Osteocyte (in vitro differentiated cells): ENCODE measurements around the gene ESYT2. TPM values are rescaled to one million over a fixed set of nuclear protein-coding genes. Genes with fewer than 3 reads are reported as not detected.
A peak's percentile ranks its signal among the peaks of the same experiment; 100 is the strongest.

Source experiments
- DNase-seq: peaks from one replicate; pipeline ENCODE4 v3.0.0; 2021; ENCODE audit warnings: mixed read lengths; ENCODE audit not compliant: unreplicated experiment; ENCODE audit errors: extremely low spot score
- H3K27ac Mint-ChIP-seq: one replicate; pipeline ENCODE4 v1.8.0; 2021; ENCODE audit warnings: mild to moderate bottlenecking, mixed read lengths; ENCODE audit not compliant: unreplicated experiment
- H3K27me3 Mint-ChIP-seq: one replicate; pipeline ENCODE4 v1.8.0; 2021; ENCODE audit warnings: mixed read lengths; ENCODE audit not compliant: unreplicated experiment
- H3K36me3 Mint-ChIP-seq: one replicate; pipeline ENCODE4 v1.8.0; 2021; ENCODE audit warnings: mixed read lengths; ENCODE audit not compliant: unreplicated experiment
- H3K4me1 Mint-ChIP-seq: one replicate; pipeline ENCODE4 v1.8.0; 2021; ENCODE audit warnings: mixed read lengths; ENCODE audit not compliant: unreplicated experiment
- H3K4me3 Mint-ChIP-seq: one replicate; pipeline ENCODE4 v1.8.0; 2021; ENCODE audit warnings: mild to moderate bottlenecking, moderate library complexity, mixed read lengths; ENCODE audit not compliant: unreplicated experiment
- H3K9me3 Mint-ChIP-seq: one replicate; pipeline ENCODE4 v1.8.0; 2021; ENCODE audit warnings: mixed read lengths; ENCODE audit not compliant: unreplicated experiment
- total RNA-seq: library from RNA; stranded (reverse); gene quantifications from 2 replicates; pipeline ENCODE4 v1.2.1, GENCODE V29; 2021
- TF ChIP-seq, protein P1 (sequence below): fragments of 200-600 bp; sonication (generic); IDR thresholded peaks from 2 replicates; pipeline ENCODE4 v1.5.0; 2021; ENCODE audit warnings: antibody characterized with exemption, mild to moderate bottlenecking, moderate library complexity

ESYT2 gene
- total RNA-seq, 1 donor from 2014 or later, result 146 TPM

GRCh38 chr7:158757404-158757989 lies 71.8 kb downstream of the ESYT2 start:
- H3K27me3 Mint-ChIP-seq, result no peaks in the 10 kb centered on the region
- DNase-seq, result no peak
- H3K9me3 Mint-ChIP-seq, result no peaks in the 10 kb centered on the region
- H3K4me1 Mint-ChIP-seq, result no peaks in the 10 kb centered on the region
- peaks cover 71% of the 10 kb centered on the region for H3K36me3 Mint-ChIP-seq
- no peak overlapping the region for H3K27ac Mint-ChIP-seq
- TF ChIP-seq, protein P1, sequence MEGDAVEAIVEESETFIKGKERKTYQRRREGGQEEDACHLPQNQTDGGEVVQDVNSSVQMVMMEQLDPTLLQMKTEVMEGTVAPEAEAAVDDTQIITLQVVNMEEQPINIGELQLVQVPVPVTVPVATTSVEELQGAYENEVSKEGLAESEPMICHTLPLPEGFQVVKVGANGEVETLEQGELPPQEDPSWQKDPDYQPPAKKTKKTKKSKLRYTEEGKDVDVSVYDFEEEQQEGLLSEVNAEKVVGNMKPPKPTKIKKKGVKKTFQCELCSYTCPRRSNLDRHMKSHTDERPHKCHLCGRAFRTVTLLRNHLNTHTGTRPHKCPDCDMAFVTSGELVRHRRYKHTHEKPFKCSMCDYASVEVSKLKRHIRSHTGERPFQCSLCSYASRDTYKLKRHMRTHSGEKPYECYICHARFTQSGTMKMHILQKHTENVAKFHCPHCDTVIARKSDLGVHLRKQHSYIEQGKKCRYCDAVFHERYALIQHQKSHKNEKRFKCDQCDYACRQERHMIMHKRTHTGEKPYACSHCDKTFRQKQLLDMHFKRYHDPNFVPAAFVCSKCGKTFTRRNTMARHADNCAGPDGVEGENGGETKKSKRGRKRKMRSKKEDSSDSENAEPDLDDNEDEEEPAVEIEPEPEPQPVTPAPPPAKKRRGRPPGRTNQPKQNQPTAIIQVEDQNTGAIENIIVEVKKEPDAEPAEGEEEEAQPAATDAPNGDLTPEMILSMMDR, result no peak
- H3K4me3 Mint-ChIP-seq, result no peak overlapping the region

- TF ChIP-seq, protein P1, result no peak
- Mint-ChIP-seq H3K4me1 (no peaks in the 10 kb centered on the region), H3K36me3 (peaks cover 49% of the 10 kb centered on the region), H3K27me3 (no peaks in the 10 kb centered on the region), H3K4me3 (no peak overlapping the region), H3K9me3 (no peaks in the 10 kb centered on the region), H3K27ac (no peak overlapping the region)
- DNase-seq, result no peak
Observed at GRCh38 chr7:158754746-158755444, 74.4 kb downstream of the ESYT2 start.

DNA sequence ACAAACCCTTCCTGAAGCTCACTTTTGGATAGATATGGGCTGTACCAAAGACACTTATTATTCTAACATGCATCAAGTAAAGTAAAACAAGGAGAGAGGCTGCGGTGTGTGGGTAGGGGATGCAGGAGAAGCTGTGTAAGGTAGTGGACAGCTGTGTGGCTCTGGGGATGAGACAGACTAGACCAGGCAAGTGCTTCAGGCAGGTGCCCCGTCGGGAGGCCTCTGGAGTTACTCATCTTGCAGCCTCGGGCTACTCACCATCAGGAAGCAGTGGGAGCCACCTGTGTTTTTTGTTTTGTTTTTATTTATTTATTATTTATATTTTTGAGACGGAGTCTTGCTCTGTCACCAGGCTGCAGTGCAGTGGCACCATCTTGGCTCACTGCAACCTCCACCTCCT lies 75.4 kb downstream of the ESYT2 start:
- no peak overlapping the region for H3K4me3 Mint-ChIP-seq
- peaks cover 50% of the 10 kb centered on the region for H3K36me3 Mint-ChIP-seq
- H3K4me1 Mint-ChIP-seq, result no peaks in the 10 kb centered on the region
- DNase-seq, result no peak
- H3K27me3 Mint-ChIP-seq, result no peaks in the 10 kb centered on the region
- H3K27ac Mint-ChIP-seq, result no peak overlapping the region
- no peaks in the 10 kb centered on the region for H3K9me3 Mint-ChIP-seq
- TF ChIP-seq, protein P1, result no peak

GRCh38 chr7:158751751-158752150 lies 77.6 kb downstream of the ESYT2 start:
- H3K4me1 Mint-ChIP-seq, result no peaks in the 10 kb centered on the region
- H3K27me3 Mint-ChIP-seq, result no peaks in the 10 kb centered on the region
- no peak overlapping the region for H3K27ac Mint-ChIP-seq
- H3K9me3 Mint-ChIP-seq, result no peaks in the 10 kb centered on the region
- TF ChIP-seq, protein P1, result no peak
- DNase-seq, result peak; percentile 7
- peaks cover 44% of the 10 kb centered on the region for H3K36me3 Mint-ChIP-seq
- no peak overlapping the region for H3K4me3 Mint-ChIP-seq

GRCh38 chr7:158751199-158751598 lies 78.1 kb downstream of the ESYT2 start:
- DNase-seq, result no peak
- Mint-ChIP-seq H3K9me3 (no peaks in the 10 kb centered on the region), H3K27me3 (no peaks in the 10 kb centered on the region), H3K27ac (no peak overlapping the region), H3K4me3 (no peak overlapping the region), H3K4me1 (no peaks in the 10 kb centered on the region), H3K36me3 (peaks cover 43% of the 10 kb centered on the region)
- TF ChIP-seq, protein P1, result no peak
